Head of caudate nucleus (tissue), 42 donors: Measurements from ENCODE around the gene GMPPA.

ENCODE experiments used
- DNase-seq, 42 donors: peaks; one replicate each; pipeline versions ENCODE4 v3.0.0 to v3.0.0-alpha.2; 2020 to 2021; ENCODE audit warnings: mixed read lengths in 7 of 42
- intact Hi-C: fragments of 100-400 bp; cut with DNase I; formaldehyde crosslinking; loops from one replicate; pipeline ENCODE4 v1.15.0; 2022

The GMPPA gene

DNA sequence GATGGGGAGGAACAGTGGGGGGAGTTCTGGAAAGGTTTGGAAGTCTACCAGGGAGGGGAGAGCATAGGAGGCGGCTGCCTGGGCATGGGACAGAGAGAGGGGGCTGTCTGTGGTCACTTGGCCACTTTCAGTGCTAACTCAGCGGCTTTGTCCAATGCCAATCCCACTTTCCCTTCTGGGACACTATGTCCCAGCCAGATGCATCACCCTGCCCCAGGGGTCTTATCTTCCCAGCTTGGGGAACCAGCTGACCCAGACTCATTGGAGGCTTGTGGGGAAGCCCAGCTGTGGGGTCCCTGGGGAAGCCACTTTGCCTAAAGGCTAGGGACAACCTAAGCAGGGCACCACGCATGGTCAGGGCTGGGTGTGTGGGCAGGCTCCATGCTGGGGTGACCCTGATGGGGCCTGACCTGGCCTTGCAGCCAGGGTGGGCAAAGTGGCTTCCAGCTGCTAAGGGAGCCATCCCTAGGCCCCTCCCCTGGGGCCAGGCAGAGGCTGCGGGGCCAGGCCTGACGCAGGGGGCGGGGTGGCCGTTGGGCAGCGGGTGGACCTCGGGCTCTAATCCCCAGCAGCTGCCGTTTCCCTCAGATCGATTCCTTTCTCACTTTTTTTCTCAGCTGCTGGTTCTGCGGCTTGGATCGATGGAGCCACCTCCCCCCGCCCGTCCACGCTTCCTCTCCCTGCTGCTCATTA is 14.0 kb downstream of the GMPPA start:
- intact Hi-C loops = no loop called here

DNA sequence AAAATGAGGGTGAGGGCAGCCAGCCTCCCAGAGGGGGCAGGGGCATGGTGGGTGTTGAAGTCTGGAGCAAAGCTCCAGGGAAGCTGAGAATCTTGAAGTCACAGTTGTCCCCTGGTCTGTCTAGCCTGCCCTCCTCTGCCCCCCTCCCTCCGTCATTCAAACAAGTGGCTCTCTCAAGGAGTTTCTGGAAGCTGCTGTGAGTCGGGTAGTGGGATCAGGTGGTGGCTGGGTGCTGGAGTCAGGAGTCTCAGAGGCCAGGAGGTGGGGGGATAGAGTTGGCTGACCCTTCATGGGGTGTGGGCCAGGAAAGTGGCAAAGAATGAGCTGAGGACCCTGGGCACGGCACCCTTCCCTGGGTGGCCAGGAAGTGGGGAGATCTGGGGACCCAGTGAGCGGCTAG is 15.1 kb downstream of the GMPPA start:
- intact Hi-C loops = no loop called here
- no peak for DNase-seq

More for the DNA sequence above, 14.0 kb downstream of the GMPPA start:
- DNase-seq = no peak

DNA sequence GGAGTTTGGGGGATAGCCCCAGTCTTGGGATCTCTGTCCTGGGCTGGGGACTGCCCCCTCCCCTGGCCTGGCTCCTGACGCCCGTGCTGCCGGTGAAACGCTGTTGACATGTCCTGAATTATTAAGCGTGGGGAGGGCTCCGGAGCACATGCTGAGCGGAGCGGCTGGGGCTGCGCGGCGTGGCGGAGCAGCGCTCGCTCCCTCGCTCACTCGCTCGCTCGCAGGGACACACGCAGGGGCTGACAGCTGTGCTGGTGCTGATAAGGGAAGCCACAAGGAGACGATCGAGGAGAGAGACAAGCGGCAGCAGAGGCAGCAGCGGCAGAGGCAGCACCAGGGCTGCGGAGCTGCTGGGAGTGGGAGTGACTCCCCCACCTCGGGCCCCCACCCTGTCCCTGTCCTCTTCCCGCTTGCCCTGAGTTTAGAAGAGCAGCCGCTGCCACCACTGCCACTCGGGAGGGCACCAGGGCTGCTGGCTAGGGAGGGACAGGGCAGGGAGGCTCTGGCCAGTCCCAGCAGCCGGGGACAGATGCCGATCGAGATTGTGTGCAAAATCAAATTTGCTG is 15.6 kb downstream of the GMPPA start, which contains the start of gene ASIC4:
ASIC4 (plus strand) TSS at position 287 of the 566 bp plus-strand sequence; CDS start at position 530, 243 bp downstream.
- DNase-seq = peak in 12 of 42 donors; percentile 26 to 63 (median 47)
- intact Hi-C loops = no loop called here

DNA sequence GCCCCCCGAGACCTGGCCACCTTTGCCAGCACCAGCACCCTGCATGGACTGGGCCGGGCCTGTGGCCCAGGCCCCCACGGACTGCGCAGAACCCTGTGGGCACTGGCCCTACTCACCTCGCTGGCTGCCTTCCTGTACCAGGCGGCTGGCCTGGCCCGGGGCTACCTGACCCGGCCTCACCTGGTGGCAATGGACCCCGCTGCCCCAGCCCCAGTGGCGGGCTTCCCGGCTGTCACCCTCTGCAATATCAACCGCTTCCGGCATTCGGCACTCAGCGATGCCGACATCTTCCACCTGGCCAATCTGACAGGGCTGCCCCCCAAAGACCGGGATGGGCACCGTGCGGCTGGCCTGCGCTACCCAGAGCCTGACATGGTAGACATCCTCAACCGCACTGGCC is 16.1 kb downstream of the GMPPA start:
- DNase-seq = no peak
- intact Hi-C loops = no loop called here

DNA sequence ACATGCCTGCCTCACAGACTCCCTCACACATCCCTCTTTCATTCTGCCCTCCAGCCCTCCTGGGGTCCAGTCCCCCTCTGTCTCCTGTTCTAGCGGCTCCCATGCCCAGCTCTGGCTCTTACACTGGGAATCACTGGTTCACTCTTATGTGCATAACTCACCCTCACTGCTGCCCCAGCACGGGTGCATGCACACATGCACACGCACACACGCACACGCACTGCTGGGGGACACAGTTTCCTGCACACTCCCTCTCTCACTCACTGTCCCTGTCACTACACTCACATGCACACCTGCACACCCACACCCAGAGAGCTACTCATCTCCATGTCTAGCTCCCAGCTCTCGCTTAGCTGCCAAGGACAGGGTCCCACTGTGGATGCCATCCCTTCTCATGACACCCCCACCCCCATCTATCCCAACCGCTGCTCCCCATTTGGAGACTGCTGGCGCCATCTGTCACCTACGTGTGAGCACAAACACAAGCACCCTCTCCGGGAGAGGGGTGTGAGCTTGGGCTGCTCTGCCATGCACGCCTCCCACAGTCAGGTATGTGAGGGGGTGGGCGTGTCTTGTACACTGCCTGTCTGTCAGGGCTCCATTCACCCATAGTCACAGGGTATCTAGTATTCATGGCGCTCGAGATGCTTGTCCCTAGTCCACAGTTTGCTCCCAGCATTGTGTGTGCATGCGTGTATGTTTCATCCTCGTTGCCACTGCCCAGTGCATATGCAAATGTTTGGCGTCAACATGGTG is 17.4 kb downstream of the GMPPA start:
- intact Hi-C loops = no loop called here
- peak in 36 of 42 donors; percentile 36 to 93 (median 65) for DNase-seq

DNA sequence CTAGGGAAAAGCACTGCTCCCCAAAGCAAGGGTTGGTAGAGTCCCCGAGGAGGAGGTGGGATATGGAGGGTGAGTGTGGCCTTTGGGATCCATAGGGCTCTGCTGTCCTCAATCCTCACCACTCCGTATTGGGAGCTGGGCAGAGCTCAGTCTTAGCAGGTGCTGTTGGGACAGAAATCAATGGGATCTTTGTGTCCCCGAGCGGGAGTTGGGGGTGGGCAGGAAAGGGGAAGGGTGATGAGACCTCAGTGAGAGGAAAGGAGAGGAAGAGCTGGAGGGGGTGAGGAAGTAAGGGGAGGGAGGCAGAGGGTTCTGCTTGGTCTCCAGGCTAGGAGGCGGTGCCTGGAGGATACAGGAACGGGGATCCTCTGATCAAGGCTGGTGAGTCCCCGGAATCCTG is 18.2 kb downstream of the GMPPA start:
- intact Hi-C loops = no loop called here
- no peak for DNase-seq

DNA sequence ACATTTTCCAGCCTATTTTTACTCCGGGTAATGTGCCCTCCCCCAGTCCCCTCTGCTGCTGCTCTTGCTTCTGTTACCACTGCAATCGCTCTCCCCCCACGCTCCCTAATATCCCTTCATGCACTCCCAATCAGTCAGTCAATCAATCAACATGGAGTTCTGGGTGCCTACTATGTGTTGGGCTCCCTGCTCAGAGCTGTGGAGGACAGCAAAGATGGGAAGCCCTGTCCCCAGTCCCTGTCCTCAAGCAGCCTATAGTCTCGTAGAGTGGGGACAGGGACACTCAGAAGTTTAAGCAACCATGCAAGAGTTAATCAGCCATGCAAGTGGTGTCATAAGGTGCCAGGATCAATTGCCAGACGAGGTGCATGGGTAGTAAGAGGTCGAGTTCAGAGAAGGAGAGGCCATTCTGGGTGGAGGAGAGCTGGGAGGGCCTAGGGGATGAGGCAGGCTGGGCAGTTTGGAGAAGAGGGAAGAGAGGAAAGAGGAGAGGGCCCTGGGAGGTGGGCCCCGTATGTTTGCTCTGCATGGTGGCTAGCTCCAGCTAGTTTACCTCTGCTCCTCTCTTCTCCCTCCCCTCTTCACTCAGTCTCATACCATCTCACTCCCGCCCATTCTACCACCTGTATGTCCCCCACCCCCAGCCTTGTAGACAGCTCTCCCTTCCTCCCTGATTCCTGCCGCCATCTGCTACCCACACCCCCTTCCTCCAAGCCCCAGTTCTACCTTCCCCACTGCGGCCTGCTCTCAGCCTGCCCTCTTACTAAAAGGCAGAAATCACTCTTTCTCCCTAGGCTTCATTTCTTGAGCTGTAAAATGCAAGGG is 19.5 kb downstream of the GMPPA start:
- intact Hi-C loops = no loop called here
- no peak for DNase-seq

DNA sequence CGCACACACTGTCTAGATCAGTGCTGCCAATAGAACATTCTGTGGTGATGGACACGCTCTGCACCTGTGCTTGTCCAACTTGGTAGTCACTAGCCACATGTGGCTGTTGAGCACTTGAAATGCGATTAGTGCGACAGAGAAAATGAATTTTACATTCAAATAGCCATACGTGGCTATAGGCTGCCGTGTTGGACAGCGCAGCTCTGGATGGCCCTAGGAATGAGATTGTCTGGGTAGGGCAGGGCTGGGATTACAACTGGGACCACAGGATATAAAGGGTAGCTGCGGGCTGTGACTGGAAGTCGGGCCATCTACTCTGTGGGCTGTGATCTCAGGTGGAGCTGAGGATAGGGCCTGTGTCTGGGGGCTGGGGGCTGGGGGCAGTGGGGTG is 20.8 kb downstream of the GMPPA start:
- intact Hi-C loops = no loop called here
- DNase-seq = no peak

DNA sequence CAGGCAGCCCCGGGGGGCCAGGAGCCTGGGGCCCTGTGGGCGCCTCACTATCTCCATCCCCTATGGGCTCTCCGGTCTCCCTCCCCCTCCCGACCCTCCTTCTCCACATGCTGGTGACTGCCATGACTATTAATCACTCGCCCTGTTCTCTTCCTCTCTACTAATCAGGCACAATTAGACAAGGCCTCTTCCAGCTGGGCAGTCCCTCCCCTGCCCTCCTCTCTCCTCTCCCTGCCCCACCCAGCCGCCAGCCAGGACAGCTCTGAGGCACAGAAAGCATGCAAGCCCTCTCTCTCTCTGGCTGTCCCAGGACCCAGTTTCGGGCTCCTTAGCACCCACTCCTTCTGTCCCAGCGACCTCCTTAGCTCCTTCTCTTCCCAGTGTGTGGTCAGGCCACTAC is 21.4 kb downstream of the GMPPA start:
- intact Hi-C loops = no loop called here

DNA sequence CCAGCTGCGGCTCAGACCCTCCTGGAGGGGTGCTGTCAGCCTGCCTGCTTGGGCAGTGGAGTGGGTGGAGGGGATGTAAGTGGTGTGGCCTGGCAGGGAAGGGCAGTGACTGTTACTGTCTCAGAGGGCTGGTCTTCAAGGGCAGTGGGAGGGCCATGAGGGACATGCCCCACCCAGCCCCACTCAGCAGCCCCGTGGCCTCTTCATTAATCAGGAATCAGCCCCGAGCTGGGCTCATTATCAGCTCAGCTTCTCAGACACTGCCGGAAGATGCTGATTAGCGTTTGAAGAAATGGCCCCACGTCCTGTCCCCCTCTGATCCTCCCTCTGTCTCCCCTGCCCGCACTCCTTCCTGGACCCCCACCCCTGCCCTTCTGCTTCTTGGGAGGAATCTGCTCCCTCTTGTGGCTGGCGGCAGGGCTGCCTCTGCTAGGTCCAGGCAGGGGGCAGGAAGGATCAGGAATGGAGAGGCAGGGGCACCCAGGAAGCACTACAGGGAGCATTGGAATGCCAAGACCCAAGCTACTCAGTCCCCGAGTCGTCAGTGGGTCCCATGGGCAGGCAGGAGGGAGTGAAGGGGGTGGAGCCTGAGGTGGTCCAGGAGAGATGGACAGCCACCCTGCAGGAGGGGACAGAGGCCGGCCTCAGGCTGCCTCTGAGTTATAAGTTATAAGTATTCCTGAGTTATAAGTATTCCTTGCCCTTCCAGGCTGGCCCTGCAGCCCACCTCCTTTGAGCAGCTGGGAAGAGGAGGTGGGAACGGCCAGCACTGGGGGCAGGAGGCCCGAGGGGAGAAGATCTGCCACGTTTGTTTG is 22.6 kb downstream of the GMPPA start:
- DNase-seq = peak in 9 of 42 donors; percentile 32 to 64 (median 47)
- intact Hi-C loops = no loop called here

More for the DNA sequence above, 21.4 kb downstream of the GMPPA start:
- no peak for DNase-seq

DNA sequence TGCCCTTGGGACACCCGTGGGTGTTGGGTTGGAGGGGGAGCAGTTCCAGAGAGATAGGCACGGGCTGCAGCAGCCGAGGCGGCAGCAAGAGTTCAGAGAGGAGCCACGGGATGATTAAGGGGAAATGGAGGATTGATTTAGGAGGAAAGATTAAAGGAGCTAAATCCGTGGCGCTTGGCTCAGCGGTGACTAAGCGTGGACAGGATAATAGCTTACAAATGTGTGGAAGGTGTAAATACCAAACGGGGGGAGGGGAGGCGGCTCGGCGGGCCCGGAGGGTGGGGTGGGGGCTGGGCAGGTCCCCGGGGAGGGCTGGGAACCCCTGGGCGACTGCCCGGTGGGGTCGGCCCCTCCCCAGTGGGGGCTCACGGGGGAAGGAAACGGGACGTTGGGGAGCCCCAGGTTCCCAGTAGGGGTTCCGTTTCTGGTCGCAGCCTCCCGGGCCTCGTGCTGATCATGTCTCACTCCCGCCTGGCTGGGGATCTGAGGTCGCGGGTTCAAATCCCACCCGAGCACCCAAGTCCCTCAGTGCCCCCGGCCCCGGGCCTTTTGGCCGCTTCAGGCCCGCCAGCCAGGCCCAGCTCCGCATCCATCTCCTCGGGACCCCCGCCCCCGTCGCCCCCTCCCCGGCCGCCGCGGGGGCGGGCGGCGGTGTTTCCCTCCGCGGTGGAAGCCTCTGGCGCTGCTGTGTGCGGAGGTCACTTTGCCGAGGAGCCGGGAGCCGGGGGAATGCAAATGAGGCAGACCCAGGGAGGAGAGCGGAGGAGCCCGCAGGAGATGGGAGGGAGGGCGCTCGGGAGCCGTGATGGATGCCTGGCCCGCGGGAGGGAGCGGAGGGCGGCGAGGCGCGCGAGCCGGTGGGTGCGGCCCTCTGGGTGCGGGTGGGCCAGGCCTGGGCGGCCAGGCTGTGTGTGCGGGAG is 23.7 kb downstream of the GMPPA start:
- intact Hi-C loops = no loop called here
- DNase-seq = peak in 17 of 42 donors; percentile 40 to 70 (median 53)

DNA sequence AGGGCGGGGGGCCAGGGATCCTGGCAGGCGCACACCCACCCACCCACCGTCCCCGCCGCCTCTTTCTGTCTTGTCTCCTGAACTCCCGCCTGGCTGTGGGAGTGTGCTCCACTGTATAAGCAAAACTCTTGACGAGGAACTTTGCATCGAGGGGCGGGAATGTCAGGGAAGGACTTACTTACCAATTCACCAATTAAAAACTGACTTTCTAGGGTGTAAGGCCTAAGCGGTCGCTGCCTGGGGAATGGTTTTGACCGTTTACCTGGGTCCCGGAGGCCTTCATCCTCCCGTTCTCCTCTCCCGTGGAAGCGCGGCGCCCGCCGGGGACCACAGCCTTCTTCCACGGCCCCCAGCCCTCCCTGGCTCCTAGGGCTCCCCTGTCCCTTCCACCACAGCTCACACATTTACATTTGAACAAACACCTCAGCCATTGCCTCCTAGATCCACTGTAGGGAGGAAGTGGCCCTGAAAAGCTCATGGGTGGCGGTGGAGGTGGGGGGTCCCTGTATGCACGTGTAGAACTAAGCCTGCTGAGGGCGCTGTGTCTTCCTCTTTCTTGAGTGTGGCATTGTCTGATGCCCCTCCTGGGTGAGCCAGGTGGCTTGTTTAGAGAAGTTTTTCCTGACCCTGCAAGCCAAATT is 24.5 kb downstream of the GMPPA start:
- intact Hi-C loops = no loop called here
- DNase-seq = peak in 16 of 42 donors; percentile 33 to 74 (median 54)

DNA sequence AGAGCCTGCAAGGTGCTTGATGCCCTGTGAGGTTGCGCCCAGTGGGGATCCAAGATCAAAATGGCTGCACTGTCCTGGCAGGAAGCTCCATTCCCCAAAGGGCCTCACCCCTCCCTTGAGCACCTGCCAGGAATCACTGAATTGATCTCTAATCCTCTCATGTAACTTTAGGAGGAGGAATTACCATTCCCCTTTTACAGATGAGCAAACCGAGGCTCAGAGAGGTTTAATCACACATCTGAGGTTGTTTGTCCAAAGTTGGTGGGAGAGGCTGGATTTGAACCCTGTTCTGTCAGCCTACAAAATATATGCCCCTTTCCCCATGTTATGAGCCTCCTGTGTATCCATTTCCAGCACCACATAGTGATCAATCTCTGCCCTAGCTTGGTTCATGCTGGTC is 26.1 kb downstream of the GMPPA start:
- intact Hi-C loops = loop anchor here (5.0 kb wide), 1 partner anchor 118 kb away; no protein-coding TSS in a partner anchor
- no peak for DNase-seq

DNA sequence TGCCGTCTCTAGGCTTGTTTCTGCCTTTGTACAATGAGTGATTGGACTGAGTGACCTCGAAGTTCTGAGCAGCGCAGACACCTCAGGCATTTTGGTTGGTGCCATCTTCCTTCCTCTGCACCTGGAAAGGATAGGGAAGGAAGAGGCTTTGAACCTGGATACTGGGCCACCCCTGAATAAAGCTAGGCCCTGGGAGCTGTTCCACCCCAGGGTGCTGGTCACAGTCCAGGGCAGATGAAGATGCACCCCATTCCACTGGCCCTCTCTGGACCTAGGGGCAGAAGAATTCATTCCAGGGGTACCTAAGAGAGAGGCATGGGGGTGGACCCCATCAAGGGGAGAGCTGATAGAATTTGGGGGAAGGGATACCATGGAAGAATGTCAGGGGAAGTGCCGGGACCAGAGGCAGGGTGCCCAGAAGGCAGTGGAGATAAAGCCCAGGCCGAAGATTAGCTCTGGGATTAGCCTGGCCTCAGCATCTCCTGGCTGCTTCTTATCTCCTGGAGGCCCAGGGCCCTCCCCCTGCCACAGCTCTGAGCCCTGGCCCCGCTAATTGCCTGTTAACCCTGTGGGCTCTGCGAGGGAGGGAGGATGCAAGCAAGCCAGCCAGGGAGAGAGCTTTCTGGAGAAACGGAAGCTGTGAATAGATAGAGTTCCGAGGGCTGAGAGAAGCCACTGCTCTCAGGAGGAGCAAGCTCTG is 27.0 kb downstream of the GMPPA start:
- intact Hi-C loops = loop anchor here (5.0 kb wide), 1 partner anchor 118 kb away; no protein-coding TSS in a partner anchor
- no peak for DNase-seq

DNA sequence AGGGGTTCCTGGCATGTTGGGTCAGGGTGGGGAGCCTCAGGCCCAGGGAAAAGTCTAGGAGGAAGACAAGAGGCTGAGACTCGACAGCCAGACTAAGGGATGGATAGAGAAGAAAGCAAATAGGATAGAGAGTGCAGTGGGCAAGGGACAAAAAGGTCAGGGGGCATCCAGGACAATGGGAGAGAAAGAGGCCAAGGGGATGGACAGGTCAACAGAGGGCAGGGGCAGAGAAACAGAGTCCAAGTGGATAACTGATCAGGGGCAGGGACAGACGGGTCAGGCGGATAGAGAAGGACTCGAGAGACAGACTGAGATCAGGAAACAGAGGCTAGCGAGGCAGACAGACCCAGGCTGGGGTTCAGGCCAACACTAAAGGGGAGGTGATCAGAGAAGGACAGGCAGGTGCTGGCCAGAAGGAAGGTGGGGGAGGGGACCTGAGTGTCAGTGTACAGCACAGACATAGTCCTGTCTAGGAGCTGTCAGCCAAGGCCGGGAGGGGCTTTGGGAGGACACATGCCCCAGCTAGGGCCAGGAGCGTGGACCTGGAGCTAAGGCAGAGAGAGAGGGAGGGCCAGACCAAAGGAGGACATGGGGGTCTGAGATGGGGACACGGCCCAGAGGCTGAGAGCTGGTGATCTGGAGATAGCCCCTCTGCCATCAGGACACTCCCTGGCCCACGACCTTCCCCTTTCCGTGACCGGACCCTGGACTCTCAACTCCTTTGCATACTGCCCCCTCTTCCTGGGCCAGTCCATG is 27.8 kb downstream of the GMPPA start:
- no peak for DNase-seq
- intact Hi-C loops = loop anchor here (5.0 kb wide), 1 partner anchor 119 kb away; no protein-coding TSS in a partner anchor

DNA sequence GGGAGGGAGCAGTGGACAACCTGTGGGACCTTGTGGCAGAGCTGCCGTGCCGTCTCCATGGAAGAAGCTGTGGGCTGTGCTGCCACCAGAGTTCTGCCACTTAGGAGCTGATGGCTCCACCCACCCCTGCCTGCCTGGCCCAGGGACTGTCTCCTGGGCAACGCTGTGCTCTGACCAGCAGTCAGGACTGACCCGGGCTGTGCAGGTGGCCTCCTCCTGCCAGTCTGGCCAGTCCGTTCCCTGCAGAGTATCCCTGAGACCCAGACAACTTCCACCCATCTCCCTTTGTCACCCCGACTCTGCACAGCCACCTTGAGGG is 28.3 kb downstream of the GMPPA start:
- intact Hi-C loops = loop anchor here (5.0 kb wide), 1 partner anchor 120 kb away; no protein-coding TSS in a partner anchor

More for the DNA sequence above, 28.3 kb downstream of the GMPPA start:
- no peak for DNase-seq
